ENCODE results near the gene DDX10. TPM values are rescaled to one million over a fixed set of nuclear protein-coding genes. Genes with fewer than 3 reads are reported as not detected.
A peak's percentile ranks its signal among the peaks of the same experiment; 100 is the strongest.

Gene DDX10
- polyA plus RNA-seq, 1 of the 3 experiments (the other 2 are of a cell fraction): 35.8 TPM

GRCh38 chr11:108926841-108927577, 262.1 kb downstream of the DDX10 start:
- 74% methylated on average over 3 of the region's 3 CpGs for WGBS (ENCODE audit: low lambda C conversion rate)
- Histone ChIP-seq H3K4me1 (ENCODE audit: control insufficient read depth in 1 of 2, insufficient read depth in 2 of 2, low read depth in 1 of 2, low read length in 1 of 2) (peaks cover 0 to 23% of the 10 kb centered on the region in 2 experiments; a peak in 3 of 4 replicates), H3K27ac (ENCODE audit: low read depth in 2 of 2, low read length in 1 of 2) (peak overlapping the region in 1 of 2 experiments; percentile 10; a peak in 2 of 4 replicates), H3K36me3 (replicated peaks in 1 of 2; ENCODE audit: control insufficient read depth in 1 of 2, insufficient read depth in 2 of 2, low read length in 1 of 2) (no peaks in the 10 kb centered on the region), H2AFZ (ENCODE audit: low read depth) (no peak overlapping the region), H3F3A (replicated peaks; ENCODE audit: insufficient read depth) (peaks cover 37% of the 10 kb centered on the region), H3K9ac (no peak overlapping the region), H3K4me2 (no peak overlapping the region), H3K79me2 (ENCODE audit: insufficient read depth) (peaks cover 17% of the 10 kb centered on the region), H3K4me3 (ENCODE audit: low read depth in 2 of 2, low read length in 1 of 2) (no peak overlapping the region), H4K20me1 (ENCODE audit: insufficient read depth) (no peaks in the 10 kb centered on the region), H3K9me2 (no peaks in the 10 kb centered on the region), H3K27me3 (ENCODE audit: insufficient read depth) (no peaks in the 10 kb centered on the region), H3K9me3 (no peaks in the 10 kb centered on the region)
- CTCF ChIA-PET: no interaction called here
- POLR2A ChIA-PET: no interaction called here
- TF ChIP-seq NFIC (IDR thresholded peaks at IDR 0.05; ENCODE audit: borderline replicate concordance): no peak
- TF ChIP-seq RAD21 (IDR thresholded peaks at IDR 0.05; ENCODE audit: low read length): no peak
- no peak for TF ChIP-seq MAX (IDR thresholded peaks at IDR 0.05; ENCODE audit: low read depth)
- TF ChIP-seq ZBTB33 (IDR thresholded peaks at IDR 0.05; ENCODE audit: borderline replicate concordance, low read depth): no peak
- TF ChIP-seq, protein P1, sequence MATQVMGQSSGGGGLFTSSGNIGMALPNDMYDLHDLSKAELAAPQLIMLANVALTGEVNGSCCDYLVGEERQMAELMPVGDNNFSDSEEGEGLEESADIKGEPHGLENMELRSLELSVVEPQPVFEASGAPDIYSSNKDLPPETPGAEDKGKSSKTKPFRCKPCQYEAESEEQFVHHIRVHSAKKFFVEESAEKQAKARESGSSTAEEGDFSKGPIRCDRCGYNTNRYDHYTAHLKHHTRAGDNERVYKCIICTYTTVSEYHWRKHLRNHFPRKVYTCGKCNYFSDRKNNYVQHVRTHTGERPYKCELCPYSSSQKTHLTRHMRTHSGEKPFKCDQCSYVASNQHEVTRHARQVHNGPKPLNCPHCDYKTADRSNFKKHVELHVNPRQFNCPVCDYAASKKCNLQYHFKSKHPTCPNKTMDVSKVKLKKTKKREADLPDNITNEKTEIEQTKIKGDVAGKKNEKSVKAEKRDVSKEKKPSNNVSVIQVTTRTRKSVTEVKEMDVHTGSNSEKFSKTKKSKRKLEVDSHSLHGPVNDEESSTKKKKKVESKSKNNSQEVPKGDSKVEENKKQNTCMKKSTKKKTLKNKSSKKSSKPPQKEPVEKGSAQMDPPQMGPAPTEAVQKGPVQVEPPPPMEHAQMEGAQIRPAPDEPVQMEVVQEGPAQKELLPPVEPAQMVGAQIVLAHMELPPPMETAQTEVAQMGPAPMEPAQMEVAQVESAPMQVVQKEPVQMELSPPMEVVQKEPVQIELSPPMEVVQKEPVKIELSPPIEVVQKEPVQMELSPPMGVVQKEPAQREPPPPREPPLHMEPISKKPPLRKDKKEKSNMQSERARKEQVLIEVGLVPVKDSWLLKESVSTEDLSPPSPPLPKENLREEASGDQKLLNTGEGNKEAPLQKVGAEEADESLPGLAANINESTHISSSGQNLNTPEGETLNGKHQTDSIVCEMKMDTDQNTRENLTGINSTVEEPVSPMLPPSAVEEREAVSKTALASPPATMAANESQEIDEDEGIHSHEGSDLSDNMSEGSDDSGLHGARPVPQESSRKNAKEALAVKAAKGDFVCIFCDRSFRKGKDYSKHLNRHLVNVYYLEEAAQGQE (IDR thresholded peaks at IDR 0.05; ENCODE audit: low read depth, low read length): no peak
- no peak for TF ChIP-seq CHD2 (IDR thresholded peaks at IDR 0.05; ENCODE audit: low read length, partially characterized antibody)
- TF ChIP-seq TAF1 (IDR thresholded peaks at IDR 0.05; ENCODE audit: borderline replicate concordance, low read depth, low read length): no peak
- TF ChIP-seq RFX5 (IDR thresholded peaks at IDR 0.05; ENCODE audit: low read length): no peak
- DNase-seq: no peak

Data from SK-N-SH (cell line).